ENCODE measurements around the gene MAEL.
A peak's percentile ranks its signal among the peaks of the same experiment; 100 is the strongest.

Gene MAEL

DNA sequence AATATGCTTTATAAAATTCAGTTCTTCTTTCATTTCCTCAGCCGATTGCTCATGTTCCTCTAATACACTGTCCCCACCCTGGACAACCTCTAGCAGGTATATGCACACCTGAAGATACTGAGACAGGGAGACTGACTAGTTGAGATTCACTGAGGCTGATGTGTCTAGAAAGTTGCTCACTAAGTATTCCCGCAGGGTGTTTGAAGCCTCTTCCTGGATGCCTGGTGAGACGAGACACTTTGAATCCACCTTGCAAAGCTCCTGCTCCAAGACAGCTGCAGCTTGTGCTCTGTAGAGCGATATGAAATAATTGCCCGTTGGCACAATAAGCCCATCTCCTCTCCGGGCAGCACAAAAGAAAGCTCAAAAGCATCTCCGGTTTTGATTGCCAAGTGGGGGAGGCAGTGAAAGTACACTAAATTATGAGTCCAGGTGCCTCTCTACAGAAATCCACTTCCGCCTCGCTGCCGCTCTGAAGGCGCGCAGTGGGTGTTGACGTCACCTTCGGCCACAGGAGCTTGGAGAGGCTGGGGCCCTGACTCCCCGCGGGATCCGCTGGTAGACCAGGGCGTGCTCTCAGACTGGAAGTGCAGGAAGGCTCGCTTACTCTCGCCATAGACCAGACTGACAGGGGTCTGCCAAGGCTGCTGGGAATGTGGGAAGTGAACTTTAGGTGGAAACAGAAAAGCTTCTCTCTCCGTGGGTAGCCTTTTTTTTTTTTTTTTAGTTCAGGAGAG, 54.8 kb downstream of the MAEL start (continued):
- TF ChIP-seq, protein P1, sequence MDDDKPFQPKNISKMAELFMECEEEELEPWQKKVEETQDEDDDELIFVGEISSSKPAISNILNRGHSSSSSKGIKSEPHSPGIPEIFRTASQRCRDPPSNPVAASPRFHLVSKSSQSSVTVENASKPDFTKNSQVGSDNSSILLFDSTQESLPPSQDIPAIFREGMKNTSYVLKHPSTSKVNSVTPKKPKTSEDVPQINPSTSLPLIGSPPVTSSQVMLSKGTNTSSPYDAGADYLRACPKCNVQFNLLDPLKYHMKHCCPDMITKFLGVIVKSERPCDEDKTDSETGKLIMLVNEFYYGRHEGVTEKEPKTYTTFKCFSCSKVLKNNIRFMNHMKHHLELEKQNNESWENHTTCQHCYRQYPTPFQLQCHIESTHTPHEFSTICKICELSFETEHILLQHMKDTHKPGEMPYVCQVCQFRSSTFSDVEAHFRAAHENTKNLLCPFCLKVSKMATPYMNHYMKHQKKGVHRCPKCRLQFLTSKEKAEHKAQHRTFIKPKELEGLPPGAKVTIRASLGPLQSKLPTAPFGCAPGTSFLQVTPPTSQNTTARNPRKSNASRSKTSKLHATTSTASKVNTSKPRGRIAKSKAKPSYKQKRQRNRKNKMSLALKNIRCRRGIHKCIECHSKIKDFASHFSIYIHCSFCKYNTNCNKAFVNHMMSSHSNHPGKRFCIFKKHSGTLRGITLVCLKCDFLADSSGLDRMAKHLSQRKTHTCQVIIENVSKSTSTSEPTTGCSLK (tag by site-specific recombination; IDR thresholded peaks at IDR 0.05): no peak
- TF ChIP-seq ZBTB7A (tag by site-specific recombination; IDR thresholded peaks at IDR 0.05; ENCODE audit: low read depth): no peak
- TF ChIP-seq ZNF214 (tag by site-specific recombination; IDR thresholded peaks at IDR 0.05; ENCODE audit: borderline replicate concordance): no peak
- no peak for TF ChIP-seq ZNF529 (tag by site-specific recombination; IDR thresholded peaks at IDR 0.05; ENCODE audit: insufficient replicate concordance)
- no peak for TF ChIP-seq ZNF585B (tag by site-specific recombination; IDR thresholded peaks at IDR 0.05)
- peak; percentile 56; the same call in 1 of the 2 replicates for TF ChIP-seq ZNF561 (tag by site-specific recombination; IDR thresholded peaks at IDR 0.05; ENCODE audit: borderline replicate concordance)
- TF ChIP-seq, protein P2, sequence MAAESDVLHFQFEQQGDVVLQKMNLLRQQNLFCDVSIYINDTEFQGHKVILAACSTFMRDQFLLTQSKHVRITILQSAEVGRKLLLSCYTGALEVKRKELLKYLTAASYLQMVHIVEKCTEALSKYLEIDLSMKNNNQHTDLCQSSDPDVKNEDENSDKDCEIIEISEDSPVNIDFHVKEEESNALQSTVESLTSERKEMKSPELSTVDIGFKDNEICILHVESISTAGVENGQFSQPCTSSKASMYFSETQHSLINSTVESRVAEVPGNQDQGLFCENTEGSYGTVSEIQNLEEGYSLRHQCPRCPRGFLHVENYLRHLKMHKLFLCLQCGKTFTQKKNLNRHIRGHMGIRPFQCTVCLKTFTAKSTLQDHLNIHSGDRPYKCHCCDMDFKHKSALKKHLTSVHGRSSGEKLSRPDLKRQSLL (tag by site-specific recombination; IDR thresholded peaks at IDR 0.05): no peak
- no peak for TF ChIP-seq HOXD13 (CRISPR knock-in tag; IDR thresholded peaks at IDR 0.05; ENCODE audit: borderline replicate concordance)
- TF ChIP-seq SP7 (tag by site-specific recombination; IDR thresholded peaks at IDR 0.05): peak; percentile 53
- no peak for TF ChIP-seq ZNF558 (tag by site-specific recombination; IDR thresholded peaks at IDR 0.05)
- TF ChIP-seq, protein P3, sequence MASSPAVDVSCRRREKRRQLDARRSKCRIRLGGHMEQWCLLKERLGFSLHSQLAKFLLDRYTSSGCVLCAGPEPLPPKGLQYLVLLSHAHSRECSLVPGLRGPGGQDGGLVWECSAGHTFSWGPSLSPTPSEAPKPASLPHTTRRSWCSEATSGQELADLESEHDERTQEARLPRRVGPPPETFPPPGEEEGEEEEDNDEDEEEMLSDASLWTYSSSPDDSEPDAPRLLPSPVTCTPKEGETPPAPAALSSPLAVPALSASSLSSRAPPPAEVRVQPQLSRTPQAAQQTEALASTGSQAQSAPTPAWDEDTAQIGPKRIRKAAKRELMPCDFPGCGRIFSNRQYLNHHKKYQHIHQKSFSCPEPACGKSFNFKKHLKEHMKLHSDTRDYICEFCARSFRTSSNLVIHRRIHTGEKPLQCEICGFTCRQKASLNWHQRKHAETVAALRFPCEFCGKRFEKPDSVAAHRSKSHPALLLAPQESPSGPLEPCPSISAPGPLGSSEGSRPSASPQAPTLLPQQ (tag by site-specific recombination; IDR thresholded peaks at IDR 0.05): 0 out of 2 replicates have a peak, but pooled peaks have one; percentile 36
- TF ChIP-seq, protein P4, sequence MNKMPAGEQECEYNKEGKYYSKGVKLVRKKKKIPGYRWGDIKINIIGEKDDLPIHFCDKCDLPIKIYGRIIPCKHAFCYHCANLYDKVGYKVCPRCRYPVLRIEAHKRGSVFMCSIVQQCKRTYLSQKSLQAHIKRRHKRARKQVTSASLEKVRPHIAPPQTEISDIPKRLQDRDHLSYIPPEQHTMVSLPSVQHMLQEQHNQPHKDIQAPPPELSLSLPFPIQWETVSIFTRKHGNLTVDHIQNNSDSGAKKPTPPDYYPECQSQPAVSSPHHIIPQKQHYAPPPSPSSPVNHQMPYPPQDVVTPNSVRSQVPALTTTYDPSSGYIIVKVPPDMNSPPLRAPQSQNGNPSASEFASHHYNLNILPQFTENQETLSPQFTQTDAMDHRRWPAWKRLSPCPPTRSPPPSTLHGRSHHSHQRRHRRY (tag by site-specific recombination; IDR thresholded peaks at IDR 0.05): no peak
- peak; percentile 32 for TF ChIP-seq SP2 (tag by site-specific recombination; IDR thresholded peaks at IDR 0.05)
- peak; percentile 76 for TF ChIP-seq GLIS1 (tag by site-specific recombination; IDR thresholded peaks at IDR 0.05)
- TF ChIP-seq, protein P5, sequence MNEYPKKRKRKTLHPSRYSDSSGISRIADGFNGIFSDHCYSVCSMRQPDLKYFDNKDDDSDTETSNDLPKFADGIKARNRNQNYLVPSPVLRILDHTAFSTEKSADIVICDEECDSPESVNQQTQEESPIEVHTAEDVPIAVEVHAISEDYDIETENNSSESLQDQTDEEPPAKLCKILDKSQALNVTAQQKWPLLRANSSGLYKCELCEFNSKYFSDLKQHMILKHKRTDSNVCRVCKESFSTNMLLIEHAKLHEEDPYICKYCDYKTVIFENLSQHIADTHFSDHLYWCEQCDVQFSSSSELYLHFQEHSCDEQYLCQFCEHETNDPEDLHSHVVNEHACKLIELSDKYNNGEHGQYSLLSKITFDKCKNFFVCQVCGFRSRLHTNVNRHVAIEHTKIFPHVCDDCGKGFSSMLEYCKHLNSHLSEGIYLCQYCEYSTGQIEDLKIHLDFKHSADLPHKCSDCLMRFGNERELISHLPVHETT (tag by site-specific recombination; IDR thresholded peaks at IDR 0.05): no peak
- TF ChIP-seq GFI1B (tag by site-specific recombination; IDR thresholded peaks at IDR 0.05): no peak
- TF ChIP-seq ZFP3 (tag by site-specific recombination; IDR thresholded peaks at IDR 0.05; ENCODE audit: low read depth): no peak
- TF ChIP-seq, protein P6, sequence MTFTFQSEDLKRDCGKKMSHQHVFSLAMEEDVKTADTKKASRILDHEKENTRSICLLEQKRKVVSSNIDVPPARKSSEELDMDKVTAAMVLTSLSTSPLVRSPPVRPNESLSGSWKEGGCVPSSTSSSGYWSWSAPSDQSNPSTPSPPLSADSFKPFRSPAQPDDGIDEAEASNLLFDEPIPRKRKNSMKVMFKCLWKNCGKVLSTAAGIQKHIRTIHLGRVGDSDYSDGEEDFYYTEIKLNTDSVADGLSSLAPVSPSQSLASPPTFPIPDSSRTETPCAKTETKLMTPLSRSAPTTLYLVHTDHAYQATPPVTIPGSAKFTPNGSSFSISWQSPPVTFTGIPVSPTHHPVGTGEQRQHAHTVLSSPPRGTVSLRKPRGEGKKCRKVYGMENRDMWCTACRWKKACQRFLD (tag by site-specific recombination; IDR thresholded peaks at IDR 0.05): no peak
- no peak for TF ChIP-seq ZNF184 (tag by site-specific recombination; IDR thresholded peaks at IDR 0.05)
- no peak for TF ChIP-seq ZNF350 (tag by site-specific recombination; IDR thresholded peaks at IDR 0.05)
- TF ChIP-seq, protein P7, sequence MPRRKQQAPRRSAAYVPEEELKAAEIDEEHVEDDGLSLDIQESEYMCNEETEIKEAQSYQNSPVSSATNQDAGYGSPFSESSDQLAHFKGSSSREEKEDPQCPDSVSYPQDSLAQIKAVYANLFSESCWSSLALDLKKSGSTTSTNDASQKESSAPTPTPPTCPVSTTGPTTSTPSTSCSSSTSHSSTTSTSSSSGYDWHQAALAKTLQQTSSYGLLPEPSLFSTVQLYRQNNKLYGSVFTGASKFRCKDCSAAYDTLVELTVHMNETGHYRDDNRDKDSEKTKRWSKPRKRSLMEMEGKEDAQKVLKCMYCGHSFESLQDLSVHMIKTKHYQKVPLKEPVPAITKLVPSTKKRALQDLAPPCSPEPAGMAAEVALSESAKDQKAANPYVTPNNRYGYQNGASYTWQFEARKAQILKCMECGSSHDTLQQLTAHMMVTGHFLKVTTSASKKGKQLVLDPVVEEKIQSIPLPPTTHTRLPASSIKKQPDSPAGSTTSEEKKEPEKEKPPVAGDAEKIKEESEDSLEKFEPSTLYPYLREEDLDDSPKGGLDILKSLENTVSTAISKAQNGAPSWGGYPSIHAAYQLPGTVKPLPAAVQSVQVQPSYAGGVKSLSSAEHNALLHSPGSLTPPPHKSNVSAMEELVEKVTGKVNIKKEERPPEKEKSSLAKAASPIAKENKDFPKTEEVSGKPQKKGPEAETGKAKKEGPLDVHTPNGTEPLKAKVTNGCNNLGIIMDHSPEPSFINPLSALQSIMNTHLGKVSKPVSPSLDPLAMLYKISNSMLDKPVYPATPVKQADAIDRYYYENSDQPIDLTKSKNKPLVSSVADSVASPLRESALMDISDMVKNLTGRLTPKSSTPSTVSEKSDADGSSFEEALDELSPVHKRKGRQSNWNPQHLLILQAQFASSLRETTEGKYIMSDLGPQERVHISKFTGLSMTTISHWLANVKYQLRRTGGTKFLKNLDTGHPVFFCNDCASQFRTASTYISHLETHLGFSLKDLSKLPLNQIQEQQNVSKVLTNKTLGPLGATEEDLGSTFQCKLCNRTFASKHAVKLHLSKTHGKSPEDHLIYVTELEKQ (tag by site-specific recombination; IDR thresholded peaks at IDR 0.05; ENCODE audit: borderline replicate concordance): no peak
- peak; percentile 62; the same call in 1 of the 2 replicates for TF ChIP-seq IKZF3 (tag by site-specific recombination; IDR thresholded peaks at IDR 0.05)
- TF ChIP-seq ZNF514 (tag by site-specific recombination; IDR thresholded peaks at IDR 0.05): no peak
- no peak for TF ChIP-seq ZNF324 (tag by site-specific recombination; IDR thresholded peaks at IDR 0.05)
- no peak for TF ChIP-seq ZNF266 (tag by site-specific recombination; IDR thresholded peaks at IDR 0.05; ENCODE audit: low read depth)
- TF ChIP-seq ZBTB17 (tag by site-specific recombination; IDR thresholded peaks at IDR 0.05): peak; percentile 91

Measured in HEK293 (cell line).